SK-N-SH treated with all-trans-retinoic acid at 6 μM for 48 hours (cell line): ENCODE measurements around the gene NIP7.

Source experiments
- ARNTL ChIP-seq: fragments of 450-650 bp; formaldehyde crosslinking; IDR thresholded peaks from 2 replicates; pipeline ENCODE4 v1.5.0; 2020; ENCODE audit warnings: low read depth, mild to moderate bottlenecking, moderate library complexity, borderline replicate concordance
- CREB5 ChIP-seq: fragments of 250-450 bp; sonication (Bioruptor Pico); IDR thresholded peaks from 2 replicates; pipeline ENCODE4 v1.5.1; 2020; ENCODE audit warnings: low read depth, mild to moderate bottlenecking, moderate library complexity
- CSDC2 ChIP-seq: fragments of 250-450 bp; sonication (Bioruptor Pico); IDR thresholded peaks from 2 replicates; pipeline ENCODE4 v1.5.0; 2020; ENCODE audit warnings: mild to moderate bottlenecking, moderate library complexity
- ISL1 ChIP-seq: fragments of 250-450 bp; sonication (Bioruptor Pico); IDR thresholded peaks from 2 replicates; pipeline ENCODE4 v2.1.2; 2022; ENCODE audit warnings: mild to moderate bottlenecking, moderate library complexity
- PATZ1 ChIP-seq: fragments of 250-450 bp; sonication (Bioruptor Pico); IDR thresholded peaks from 2 replicates; pipeline ENCODE4 v1.8.0; 2020; ENCODE audit warnings: mild to moderate bottlenecking, moderate library complexity, borderline replicate concordance
- POU6F1 ChIP-seq: fragments of 250-450 bp; sonication (Bioruptor Pico); IDR thresholded peaks from 2 replicates; pipeline ENCODE4 v1.8.0; 2021; ENCODE audit warnings: low read depth, mild to moderate bottlenecking, moderate library complexity, borderline replicate concordance
- PPARA ChIP-seq: fragments of 250-450 bp; sonication (Bioruptor Pico); IDR thresholded peaks from 2 replicates; pipeline ENCODE4 v1.5.0; 2020; ENCODE audit warnings: mild to moderate bottlenecking, borderline replicate concordance
- RARB ChIP-seq: fragments of 250-450 bp; sonication (Bioruptor Pico); IDR thresholded peaks from 2 replicates; pipeline ENCODE4 v1.8.0; 2021; ENCODE audit warnings: mild to moderate bottlenecking, moderate library complexity
- TOX ChIP-seq: fragments of 250-450 bp; sonication (Bioruptor Pico); IDR thresholded peaks from 2 replicates; pipeline ENCODE4 v1.8.0; 2021; ENCODE audit warnings: mild to moderate bottlenecking, moderate library complexity, borderline replicate concordance
- TSHZ2 ChIP-seq: fragments of 250-450 bp; sonication (Bioruptor Pico); IDR thresholded peaks from 2 replicates; pipeline ENCODE4 v1.5.0; 2020; ENCODE audit warnings: mild to moderate bottlenecking, moderate library complexity
- ZFP3 ChIP-seq: fragments of 250-450 bp; sonication (Bioruptor Pico); IDR thresholded peaks from 2 replicates; pipeline ENCODE4 v1.5.0; 2020; ENCODE audit warnings: mild to moderate bottlenecking, moderate library complexity
- ZFP30 ChIP-seq: fragments of 450-650 bp; formaldehyde crosslinking; IDR thresholded peaks from 2 replicates; pipeline ENCODE4 v1.5.0; 2022; ENCODE audit warnings: mild to moderate bottlenecking, moderate library complexity
- ZNF8 ChIP-seq: fragments of 450-650 bp; formaldehyde crosslinking; IDR thresholded peaks from 2 replicates; pipeline ENCODE4 v1.5.0; 2020; ENCODE audit warnings: mild to moderate bottlenecking, moderate library complexity

- no peak for TF ChIP-seq PPARA (CRISPR knock-in tag)
- no peak for TF ChIP-seq CSDC2 (CRISPR knock-in tag)
- TF ChIP-seq ZFP30 (CRISPR knock-in tag): no peak
- no peak for TF ChIP-seq RARB (CRISPR knock-in tag)
- TF ChIP-seq PATZ1 (CRISPR knock-in tag): no peak
- TF ChIP-seq TSHZ2 (CRISPR knock-in tag): no peak
- TF ChIP-seq ISL1 (CRISPR knock-in tag): no peak
- TF ChIP-seq ZNF8 (CRISPR knock-in tag): no peak
- TF ChIP-seq TOX (CRISPR knock-in tag): no peak
- TF ChIP-seq POU6F1 (CRISPR knock-in tag): no peak
- TF ChIP-seq ZFP3: no peak
- TF ChIP-seq ARNTL: no peak
- TF ChIP-seq CREB5: no peak
Measured at GRCh38 chr16:69301187-69301586, 38.4 kb upstream of the NIP7 start.
